Activated CD4-positive, alpha-beta T cell treated with anti-CD3 and anti-CD28 coated beads, Interleukin-2, Interleukin-4, amounts not matched to agents 100 ng/mL and 50 ng/mL, durations not matched to agents 16 hours and 8 hours (primary cell): ENCODE data around the gene MFN1.

Experiments
- DNase-seq: peaks from one replicate; pipeline ENCODE4 v3.0.0-alpha.2; 2020; ENCODE audit warnings: low spot score

Gene MFN1

DNA sequence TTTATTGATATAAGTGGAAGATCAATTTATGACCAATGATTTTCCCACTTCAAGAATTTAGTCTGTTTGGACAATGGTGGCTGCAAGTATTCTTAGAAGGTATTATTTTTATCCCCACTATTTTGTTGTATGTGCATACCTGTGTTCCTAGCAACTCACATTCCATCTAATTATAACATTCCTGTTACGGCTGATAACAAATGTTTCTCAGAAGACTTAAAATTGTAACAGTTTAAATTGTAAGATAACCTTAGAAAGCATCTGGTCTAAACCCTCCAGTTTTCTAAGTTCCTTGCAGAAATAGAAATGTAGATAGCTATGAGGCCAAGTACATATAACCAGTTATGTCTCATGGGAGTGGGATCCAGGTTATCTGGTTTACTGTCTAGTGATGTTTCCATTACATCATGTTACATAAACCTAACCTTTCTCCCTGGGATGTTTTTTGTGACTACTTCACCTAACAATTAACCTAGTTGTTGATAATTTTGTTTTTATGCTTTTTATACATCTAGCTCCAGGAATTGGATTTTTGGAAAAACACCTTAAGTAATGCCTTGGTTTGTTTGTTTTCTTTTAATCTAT is 11.1 kb upstream of the MFN1 start:
- DNase-seq: no peak

DNA sequence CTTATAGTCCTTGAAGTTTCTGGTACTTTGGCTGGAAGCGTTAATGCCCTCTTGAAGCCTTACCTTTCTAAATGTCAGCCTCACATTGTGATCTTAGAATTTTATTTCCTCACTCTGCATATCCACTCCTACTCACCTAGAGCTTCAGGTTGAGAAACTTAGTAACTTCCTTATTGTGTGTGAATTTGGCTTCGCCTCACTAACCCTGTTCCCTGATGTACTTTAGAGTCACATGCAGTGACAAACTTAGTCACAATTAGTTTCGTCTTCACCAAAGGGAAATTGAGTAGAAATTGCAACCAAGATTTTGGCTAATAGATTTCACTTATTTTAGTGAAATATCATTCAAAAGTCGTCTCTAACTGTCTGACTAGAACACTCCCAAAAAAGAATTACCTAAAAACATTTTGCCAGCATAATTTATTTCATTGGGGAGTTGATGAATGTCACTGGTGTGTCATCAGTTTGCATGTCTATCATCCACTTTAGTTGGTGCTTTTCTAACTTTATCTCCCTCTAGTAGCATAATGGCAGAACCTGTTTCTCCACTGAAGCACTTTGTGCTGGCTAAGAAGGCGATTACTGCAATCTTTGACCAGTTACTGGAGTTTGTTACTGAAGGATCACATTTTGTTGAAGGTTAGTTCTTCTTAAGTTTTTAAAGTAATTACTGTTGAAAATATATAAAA is 960 bp downstream of the MFN1 start:
- peak; percentile 28 for DNase-seq

DNA sequence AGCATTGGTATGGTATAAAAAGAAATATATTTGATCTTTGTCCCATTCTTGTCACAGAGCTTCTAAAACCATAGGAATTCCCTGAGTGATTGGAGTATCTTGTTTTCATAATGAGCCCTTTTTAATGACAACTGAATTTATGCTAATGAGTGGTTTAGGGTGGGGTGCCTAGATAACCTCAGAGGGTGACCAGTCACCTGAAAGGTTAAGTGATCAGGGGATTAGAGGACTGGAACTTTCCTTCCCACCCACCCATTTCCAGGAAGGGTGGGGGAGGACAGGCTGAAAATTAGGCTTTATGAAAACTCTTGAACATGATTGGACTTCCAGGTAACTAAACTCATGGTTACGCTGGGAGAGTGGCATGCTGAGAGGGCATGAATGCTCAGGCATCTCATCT is 8.5 kb downstream of the MFN1 start:
- DNase-seq: no peak

DNA sequence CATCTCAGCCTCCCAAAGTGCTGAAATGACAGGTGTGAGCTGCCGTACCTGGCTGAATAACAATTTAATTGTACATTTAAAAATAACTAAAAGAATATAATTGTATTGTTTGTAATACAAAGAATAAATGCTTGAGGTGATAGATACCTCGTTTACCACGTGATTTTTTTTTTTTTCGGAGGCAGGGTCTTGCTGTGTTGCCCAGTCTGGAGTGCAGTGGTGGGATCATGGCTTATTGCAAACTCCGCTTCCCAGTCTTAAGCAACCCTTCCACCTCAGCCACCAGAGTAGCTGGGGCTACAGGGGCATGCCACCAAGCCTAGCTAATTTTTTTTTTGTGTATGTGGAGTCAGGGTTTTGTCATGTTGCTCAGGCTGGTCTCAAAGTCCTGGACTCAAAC is 15.8 kb downstream of the MFN1 start:
- no peak for DNase-seq

GRCh38 chr3:179369621-179370020 is 22.1 kb downstream of the MFN1 start:
- no peak for DNase-seq

- DNase-seq: no peak
Observed at GRCh38 chr3:179373938-179374337, 26.4 kb downstream of the MFN1 start.

DNA sequence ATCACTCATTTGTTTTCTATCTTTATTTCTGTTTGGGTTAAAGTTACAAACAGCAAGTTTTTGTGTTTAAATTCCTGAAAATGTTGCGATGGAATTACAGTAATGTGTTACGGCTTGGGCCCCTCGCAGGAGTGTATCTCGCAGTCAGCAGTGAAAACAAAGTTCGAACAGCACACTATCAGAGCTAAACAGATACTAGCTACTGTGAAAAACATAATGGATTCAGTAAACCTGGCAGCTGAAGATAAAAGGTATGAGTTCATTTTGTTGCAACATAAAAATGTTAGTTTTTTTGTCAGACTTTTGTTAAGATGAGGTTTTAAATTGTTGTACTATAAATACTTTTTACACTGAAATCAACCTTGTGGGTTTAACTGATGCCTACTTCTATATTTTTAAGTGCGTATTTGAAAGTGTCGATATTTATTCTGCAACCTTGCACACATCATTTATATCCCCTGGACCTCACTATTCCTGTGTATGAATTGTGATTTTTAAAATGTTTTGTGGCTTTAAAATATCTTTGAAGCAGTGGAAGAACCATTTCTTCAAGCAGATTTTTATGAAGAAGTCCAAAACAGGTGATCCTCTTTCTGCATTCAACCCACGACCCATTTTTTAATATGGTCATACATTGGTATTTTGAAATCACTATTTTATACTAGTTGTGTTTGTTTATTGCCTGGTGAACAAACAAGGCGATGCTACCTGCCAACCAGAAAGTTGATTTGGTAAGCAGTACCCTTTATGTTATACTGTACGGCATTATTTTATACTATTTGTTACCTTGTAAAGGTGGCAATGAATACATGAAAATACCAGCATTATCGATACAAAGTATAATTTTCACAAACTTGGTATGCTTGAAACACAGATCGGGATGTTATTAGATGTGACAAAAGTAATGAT is 27.8 kb downstream of the MFN1 start:
- no peak for DNase-seq

- DNase-seq: no peak
Observed at GRCh38 chr3:179376474-179376873, 29.0 kb downstream of the MFN1 start.

DNA sequence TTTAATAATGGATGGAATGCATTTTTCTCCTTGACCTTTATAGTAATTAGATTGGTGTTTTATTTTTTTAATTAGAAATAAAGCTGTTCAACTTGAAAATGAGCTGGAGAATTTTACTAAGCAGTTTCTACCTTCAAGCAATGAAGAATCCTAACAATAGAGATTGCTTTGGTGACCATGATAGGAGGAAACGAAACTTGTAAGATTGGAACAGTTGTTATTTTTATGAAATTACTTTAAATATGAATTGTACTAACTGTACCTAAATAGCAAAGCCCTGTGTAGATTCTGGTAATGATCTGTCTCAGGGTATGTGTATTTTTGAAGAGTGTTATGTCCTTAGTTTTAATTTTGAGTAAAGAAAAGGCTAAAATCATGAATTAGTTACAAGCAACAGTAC is 44.4 kb downstream of the MFN1 start:
- no peak for DNase-seq

DNA sequence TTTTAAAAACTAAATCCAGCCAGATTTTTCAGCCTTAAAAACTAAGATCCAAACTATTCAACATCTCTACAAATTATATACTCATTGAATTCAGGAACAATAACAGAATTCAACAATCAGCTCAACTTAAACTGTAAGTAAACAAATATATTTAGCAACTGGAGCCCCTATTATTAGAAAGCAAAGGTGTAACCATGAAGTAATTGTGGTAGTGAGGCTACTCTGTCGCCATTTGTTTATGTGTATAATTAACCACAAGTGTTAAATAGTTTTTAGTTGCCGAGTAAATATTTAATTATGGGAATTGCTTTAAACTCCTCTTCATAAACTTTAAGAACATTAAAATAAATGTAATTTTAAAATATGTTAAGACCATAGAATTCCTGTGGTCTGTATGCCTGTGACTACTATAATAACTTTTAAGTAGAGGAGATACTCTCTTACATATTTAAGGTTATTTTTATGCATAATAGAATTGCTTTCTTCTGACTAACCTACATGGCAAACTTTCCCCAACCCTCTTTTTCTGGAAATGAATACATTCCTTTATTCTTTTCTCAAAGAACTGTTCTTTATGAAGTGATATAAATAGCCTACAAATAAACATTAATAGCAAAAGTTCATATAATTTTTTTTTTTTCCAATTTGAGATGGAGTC is 51.2 kb downstream of the MFN1 start:
- no peak for DNase-seq

GRCh38 chr3:179401561-179401960 is 54.1 kb downstream of the MFN1 start:
- no peak for DNase-seq

GRCh38 chr3:179402963-179403362 is 55.5 kb downstream of the MFN1 start:
- no peak for DNase-seq

- DNase-seq: no peak
Observed at GRCh38 chr3:179404307-179404706, 56.8 kb downstream of the MFN1 start.

DNA sequence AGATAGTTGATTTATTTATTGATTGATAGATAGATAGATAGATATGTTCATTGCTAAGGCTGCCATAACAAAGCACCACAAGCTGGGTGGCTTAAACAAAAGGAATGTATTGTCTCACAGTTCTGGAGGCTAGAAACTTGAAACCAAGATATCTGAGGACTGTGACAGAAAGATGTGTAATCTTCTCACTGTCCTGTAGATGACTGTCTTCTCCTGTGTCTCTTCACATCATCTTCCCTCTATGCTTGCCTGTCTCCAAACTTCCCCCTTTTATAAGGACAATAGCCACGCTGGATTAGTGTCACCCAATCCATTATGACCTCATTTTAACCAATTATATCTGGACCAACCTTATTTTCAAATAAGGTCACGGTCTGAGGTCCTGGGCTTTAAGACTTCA is 62.8 kb downstream of the MFN1 start:
- no peak for DNase-seq

- no peak for DNase-seq
Observed at GRCh38 chr3:179410999-179411398, 63.5 kb downstream of the MFN1 start.

GRCh38 chr3:179414804-179415203 is 67.3 kb downstream of the MFN1 start:
- no peak for DNase-seq

- DNase-seq: no peak
Observed at GRCh38 chr3:179415377-179415776, 67.9 kb downstream of the MFN1 start.

DNA sequence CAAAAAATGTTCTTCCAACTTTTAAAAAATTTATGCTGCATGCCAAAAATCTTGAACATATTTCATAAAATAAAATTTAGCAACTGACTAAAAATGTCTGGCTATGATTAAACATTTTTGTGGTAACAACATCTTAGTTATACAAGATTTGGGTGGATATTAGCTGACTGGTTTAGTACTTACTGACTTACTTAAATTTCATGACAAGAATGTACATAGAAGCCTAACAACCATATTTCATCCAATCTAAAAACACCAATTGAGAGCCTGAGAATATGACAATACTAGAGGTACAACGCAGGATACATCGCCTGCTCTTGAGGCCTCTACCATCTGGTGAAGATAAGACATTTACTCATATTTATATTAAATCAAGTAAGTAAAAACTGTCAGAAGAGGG is 69.2 kb downstream of the MFN1 start:
- DNase-seq: no peak

DNA sequence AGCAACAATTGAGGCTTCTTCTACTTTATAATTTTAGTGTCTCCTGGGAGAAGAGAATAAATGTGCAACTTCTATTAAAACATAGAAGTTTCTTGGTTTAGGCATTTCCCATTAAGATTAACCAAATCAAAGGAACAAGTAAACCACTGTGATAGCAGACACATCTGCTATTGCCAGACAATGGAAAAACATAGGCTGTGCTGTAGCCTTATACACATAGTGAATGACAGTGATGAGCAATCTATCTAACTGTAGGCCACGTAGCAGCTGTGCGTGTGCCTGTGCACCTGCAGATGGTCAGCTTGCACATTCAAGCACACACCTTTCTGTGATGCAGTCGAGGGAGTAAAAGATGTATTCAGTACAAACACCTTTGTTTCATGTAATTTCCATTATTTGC is 71.1 kb downstream of the MFN1 start:
- no peak for DNase-seq

DNA sequence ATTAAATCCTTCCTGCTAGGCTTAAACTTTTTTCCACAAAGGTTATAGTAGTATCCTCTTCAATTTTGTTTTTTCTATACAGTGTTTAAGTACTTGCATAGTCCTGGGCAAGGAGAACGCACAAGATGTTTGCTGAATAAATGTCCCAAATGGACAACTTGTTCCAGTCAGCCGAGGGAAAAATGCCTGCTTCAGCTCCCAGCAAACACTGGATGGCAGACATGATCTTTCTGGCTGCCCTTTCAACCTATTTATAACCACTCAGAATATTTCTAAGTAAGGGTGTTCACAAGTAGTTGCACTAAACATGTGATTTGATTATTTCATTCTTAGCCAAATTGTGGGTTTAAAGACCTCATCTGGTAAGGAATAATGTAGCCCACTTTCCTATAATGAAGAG is 74.0 kb downstream of the MFN1 start:
- no peak for DNase-seq

DNA sequence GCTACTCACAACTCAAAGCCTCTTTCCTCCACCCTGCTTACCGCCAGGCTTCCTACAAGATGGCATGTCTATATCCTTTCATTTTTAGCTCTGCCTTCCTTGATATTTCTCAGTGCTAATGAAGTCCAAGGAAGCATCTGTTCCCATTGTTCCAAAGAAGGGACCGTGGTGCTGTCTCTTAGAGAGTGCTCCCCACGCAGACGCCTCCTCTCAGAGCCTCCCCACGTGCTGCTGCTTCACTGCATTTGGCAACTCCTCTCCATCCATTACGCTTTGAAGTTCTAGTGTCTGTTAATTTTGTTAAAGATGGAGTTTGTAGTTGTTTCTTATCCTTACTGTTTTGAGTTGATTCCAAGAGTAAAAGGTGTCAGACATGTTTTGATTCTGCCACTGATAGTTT is 77.6 kb downstream of the MFN1 start:
- no peak for DNase-seq

GRCh38 chr3:179428876-179429548 is 81.5 kb downstream of the MFN1 start:
- DNase-seq: no peak
